Glomerular visceral epithelial cell (primary cell): ENCODE data around the gene XCL2.
"Not testable (repeated sequence)": the region's sequence is repeated elsewhere in the genome, so short reads cannot be mapped to it uniquely, and the experiment has no call there.

ENCODE experiments used
- DNase-seq: peaks from one replicate; pipeline ENCODE4 v3.0.0-alpha.2; 2016; ENCODE audit errors: extremely low spot score

The XCL2 gene

GRCh38 chr1:168543840-168544498 lies at the start of gene XCL2:
XCL2 (minus strand) TSS chr1:168543997; CDS start chr1:168543964, 33 bp downstream.
- DNase-seq, result not testable (repeated sequence)

- no peak for DNase-seq
Measured at GRCh38 chr1:168591641-168592250, 47.9 kb upstream of the XCL2 start.

- no peak for DNase-seq
Measured at GRCh38 chr1:168591066-168591465, 47.3 kb upstream of the XCL2 start.

- no peak for DNase-seq
Measured at GRCh38 chr1:168589167-168589566, 45.4 kb upstream of the XCL2 start.

GRCh38 chr1:168585937-168586336 lies 42.1 kb upstream of the XCL2 start:
- no peak for DNase-seq

GRCh38 chr1:168585191-168585590 lies 41.4 kb upstream of the XCL2 start:
- peak; percentile 28 for DNase-seq

GRCh38 chr1:168583571-168583970 lies 39.8 kb upstream of the XCL2 start:
- peak; percentile 54 for DNase-seq

- DNase-seq, result peak; percentile 53
Measured at GRCh38 chr1:168582688-168583336, 39.0 kb upstream of the XCL2 start.

GRCh38 chr1:168581817-168582572 lies 38.2 kb upstream of the XCL2 start:
- DNase-seq, result no peak

GRCh38 chr1:168580991-168581390 lies 37.2 kb upstream of the XCL2 start:
- not testable (repeated sequence) for DNase-seq

- not testable (repeated sequence) for DNase-seq
Measured at GRCh38 chr1:168580290-168580689, 36.5 kb upstream of the XCL2 start.

GRCh38 chr1:168578531-168579185 lies 34.9 kb upstream of the XCL2 start:
- not testable (repeated sequence) for DNase-seq

- DNase-seq, result not testable (repeated sequence)
Measured at GRCh38 chr1:168576245-168576688, 32.5 kb upstream of the XCL2 start, which contains the start of gene XCL1. XCL1 (plus strand) TSS chr1:168576605; CDS start chr1:168576638, 33 bp downstream.

GRCh38 chr1:168574234-168574633 lies 30.4 kb upstream of the XCL2 start:
- DNase-seq, result peak; percentile 31

- DNase-seq, result no peak
Measured at GRCh38 chr1:168572633-168573032, 28.8 kb upstream of the XCL2 start.

GRCh38 chr1:168570652-168571051 lies 26.9 kb upstream of the XCL2 start:
- no peak for DNase-seq

GRCh38 chr1:168568346-168568745 lies 24.5 kb upstream of the XCL2 start:
- no peak for DNase-seq

GRCh38 chr1:168567568-168567967 lies 23.8 kb upstream of the XCL2 start:
- no peak for DNase-seq

- no peak for DNase-seq
Measured at GRCh38 chr1:168567007-168567406, 23.2 kb upstream of the XCL2 start.

- DNase-seq, result no peak
Measured at GRCh38 chr1:168565825-168566224, 22.0 kb upstream of the XCL2 start.

- DNase-seq, result no peak
Measured at GRCh38 chr1:168561989-168562388, 18.2 kb upstream of the XCL2 start.

- DNase-seq, result no peak
Measured at GRCh38 chr1:168560370-168560769, 16.6 kb upstream of the XCL2 start.
